Pulmonary artery endothelial cell (primary cell): Measurements from ENCODE around the gene CACNA1F. TPM values are rescaled to one million over a fixed set of nuclear protein-coding genes. Genes with fewer than 3 reads are reported as not detected.

Experiments
- DNase-seq: peaks from one replicate; pipeline ENCODE4 v3.0.0-alpha.2; 2011; ENCODE audit warnings: low read depth, low spot score
- total RNA-seq: library from RNA; depleted of rRNA; stranded (reverse); fragments of >200 nt; gene quantifications from 2 replicates; pipeline ENCODE4 v1.2.3, GENCODE V29; 2014

Gene CACNA1F
- total RNA-seq, 1 donor from 2014 or later = not detected

DNA sequence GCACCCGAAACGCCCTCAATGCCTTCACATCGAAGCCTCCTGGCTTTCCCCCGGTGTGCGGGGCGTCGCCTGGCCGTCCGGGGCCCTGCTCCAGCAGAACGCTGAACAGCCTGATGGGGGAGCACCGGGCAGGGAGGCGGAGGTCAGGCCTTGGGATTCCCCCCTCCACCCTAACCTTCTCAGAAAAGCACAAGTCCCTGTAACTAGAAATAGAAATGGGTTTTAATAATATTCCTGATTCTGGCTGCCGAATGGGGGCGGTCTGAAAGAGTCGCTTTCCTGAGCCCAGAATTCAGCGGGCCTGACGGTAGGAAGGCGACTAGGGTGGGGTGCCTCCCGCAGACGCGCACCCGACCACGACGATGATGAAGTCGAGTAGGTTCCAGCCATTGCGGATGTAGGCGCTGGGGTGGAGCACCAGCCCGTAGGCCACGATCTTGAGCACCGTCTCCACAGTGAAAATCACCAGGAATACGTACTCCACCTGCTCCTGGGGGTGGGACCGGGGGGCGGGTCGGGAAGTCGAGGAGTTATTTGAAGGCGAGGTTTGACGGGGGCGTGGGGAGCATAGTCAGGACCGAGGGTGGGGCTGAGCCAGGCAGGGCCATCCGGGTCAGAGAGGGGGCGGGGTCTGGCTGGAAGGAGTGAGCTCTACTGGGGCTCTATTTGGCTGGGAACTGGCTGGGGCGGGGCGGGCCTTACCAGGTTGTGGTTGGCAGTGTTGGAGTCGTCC is 2.5 kb downstream of the CACNA1F start:
- DNase-seq = no peak

DNA sequence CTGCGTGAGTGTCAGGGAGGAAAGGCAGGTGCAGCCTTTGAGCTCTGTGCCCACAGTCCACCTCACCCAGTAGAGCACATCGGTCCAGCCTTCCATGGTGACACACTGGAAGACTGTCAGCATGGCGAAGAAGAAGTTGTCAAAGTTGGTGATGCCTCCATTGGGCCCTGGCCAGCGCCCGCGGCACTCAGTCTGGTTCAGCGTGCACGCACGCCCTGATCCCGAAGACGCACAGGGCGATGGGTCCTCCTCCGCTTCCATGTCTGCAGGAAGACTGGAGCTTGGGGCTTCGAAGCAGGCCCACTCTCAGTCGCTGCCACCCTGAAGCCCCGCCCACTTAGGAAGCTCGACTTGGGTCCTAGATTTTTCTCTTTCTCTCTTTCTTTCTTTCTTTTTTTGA is 5.0 kb downstream of the CACNA1F start:
- no peak for DNase-seq

DNA sequence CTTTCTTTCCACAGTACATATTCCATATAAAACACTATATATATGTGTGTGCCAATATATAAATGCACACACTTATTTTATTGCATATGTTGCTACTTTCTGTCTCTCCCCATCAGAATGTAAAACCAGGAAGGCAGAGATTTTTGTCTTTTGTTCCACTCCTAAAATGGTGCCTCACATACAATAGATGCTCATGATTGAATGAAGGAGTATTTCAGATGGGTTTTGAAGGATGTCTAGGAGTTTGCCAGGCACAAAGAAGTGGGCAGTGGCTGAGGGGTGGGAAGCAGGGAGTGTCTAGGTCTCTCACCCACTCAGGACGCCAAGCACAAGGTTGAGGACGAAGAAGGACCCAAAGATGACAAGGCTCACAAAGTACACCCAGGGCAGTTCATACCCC is 5.4 kb downstream of the CACNA1F start:
- DNase-seq = no peak

DNA sequence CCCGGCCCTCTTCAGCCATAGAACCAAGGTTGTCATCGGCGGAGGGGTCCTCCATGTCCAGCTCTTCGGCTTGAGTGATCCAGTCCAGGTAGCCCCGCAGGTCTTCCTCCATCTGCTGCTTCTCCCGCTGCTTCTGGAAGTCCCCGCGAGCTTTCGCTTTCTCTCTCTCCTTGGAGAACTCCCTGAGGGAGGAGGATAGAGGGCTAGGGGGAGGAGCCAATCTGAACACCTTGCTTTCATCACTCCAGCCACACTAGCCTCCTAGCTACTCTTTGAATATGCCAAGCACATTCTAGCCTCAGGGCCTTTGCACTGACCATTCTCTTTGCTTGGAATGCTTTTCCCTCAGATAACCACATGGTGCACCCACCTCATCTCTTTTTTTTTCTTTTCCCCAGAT is 6.2 kb downstream of the CACNA1F start:
- DNase-seq = no peak

DNA sequence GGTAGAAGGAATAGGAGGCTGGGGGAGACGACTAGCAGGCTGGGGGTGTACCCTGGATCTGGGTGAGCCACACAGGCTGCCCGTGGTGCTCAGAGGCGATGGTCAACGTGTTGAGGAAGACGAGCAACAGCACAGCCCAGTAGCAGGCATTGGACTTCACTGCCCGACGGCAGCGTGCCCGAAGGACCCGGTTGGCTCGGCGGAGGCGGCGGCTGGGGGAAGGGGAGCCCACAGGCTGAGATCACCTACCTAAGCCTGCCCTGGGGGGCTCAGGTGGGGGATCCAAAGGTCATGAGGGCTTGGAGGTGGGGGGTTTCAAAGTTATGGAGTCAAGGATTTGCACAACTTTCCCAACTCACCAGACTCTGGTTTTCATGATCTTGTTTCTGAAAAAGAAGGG is 7.3 kb downstream of the CACNA1F start:
- no peak for DNase-seq

DNA sequence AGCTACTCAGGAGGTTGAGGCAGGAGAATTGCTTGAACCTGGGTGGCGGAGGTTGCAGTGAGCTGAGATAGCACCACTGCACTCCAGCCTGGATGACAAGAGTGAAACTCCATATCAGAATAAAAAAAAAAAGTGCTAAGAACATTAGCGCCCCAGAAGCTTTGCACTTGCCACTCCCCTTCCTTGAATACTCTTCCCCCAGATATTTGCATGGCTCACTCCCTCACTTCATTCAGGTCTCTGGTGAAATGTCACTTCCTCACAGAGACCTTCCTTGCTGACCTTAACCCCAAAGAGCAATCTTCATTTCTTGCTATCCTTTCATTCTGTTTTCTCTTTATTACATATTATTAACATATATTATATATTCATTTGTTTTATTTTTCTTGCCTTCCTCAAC is 11.3 kb downstream of the CACNA1F start:
- DNase-seq = no peak

DNA sequence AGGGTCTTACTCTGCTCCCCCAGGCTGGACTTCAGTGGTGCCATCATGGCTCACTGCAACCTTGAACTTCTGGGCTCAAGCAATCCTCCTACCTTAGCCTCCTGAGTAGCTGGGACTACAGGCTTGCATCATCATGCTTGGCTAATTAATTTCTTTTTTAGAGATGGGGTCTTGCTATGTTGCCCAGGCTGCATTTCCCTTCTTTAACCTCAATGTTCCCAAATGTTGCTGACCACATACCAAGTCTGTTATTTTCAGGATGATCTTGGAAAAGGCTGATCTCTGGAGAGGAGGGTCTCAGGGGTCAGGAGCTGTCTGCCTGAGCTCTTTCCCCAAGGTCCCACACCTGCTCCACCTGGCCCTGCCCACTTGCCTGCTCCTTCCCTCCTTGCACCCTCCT is 13.0 kb downstream of the CACNA1F start:
- no peak for DNase-seq

DNA sequence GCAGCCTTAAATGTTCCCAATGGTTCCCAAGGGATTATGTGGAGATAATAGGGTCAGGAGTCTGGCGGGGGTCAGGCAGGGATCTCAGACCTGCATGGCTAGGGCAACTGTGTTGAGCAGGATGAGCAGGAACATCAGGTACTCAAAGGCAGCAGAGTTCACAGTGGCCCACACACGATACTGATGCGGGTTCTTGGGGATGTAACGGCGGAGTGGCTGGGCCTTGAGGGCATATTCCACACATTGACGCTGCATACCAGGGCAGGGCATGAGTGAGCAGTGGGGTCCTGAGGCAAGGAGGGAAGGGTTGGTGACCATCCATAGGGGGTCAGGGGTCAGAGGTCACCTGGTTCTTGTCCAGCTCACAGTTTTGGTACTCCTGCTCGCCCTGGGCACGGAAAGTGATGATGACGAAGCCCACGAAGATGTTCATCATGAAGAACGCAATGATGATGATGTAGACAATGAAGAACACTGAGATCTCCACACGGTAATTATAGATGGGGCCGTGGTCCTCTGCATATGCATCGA is 18.1 kb downstream of the CACNA1F start:
- no peak for DNase-seq

DNA sequence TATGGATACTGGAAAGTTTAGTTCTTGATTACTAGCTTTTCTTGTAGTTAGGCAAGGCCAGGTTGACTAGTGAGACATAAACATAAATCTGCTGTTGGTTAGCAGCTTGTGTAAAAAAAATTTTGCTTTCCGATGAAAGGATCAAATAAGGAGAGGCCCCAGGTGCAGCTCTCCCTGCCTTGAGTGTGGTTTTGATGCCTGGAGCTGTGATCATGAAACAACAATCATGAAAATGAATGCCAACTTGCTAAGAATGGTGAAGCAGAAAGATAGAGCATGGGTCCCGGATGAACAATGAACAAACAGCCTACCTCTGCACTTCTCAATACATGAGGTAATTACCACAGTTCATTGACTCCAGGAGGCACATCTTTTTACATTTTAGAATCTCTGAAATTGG is 18.7 kb downstream of the CACNA1F start:
- no peak for DNase-seq

DNA sequence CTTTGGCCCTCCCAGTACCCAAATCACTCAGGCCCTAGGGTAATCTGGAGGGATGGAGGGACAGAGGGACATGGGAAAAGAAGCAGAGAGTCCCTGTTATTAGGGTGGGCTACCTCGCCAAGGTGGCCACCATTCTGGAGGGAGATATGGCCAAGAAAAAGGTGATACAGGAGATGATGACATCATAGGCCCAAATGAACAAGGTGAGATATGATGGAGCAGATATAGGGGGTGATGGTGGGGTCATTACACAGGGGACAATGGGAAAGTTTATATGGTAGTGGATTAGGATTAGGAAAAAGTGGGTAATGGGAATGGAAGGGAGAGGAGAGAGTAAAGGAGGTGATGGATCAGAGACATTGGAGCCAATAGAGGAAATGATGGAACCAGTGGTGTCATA is 20.3 kb downstream of the CACNA1F start:
- no peak for DNase-seq

DNA sequence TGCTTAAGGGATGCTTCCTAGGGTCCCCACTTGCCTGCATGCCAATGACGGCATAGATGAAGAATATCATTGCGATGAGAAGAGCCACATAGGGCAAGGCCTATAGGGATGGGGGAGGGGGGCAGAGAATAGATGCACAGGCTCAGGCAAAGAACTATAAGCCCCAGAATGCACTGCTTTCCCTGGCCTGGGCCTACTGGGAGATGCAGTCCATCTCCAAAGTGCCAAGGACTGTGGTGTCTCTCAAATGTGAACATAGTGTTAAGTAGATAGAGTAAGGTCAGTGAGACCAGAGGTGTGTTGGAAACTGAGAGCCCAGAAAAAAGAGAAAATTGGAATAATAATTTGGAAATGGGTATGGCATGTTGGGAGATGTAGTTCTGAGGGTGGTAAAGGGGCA is 20.9 kb downstream of the CACNA1F start:
- DNase-seq = no peak

DNA sequence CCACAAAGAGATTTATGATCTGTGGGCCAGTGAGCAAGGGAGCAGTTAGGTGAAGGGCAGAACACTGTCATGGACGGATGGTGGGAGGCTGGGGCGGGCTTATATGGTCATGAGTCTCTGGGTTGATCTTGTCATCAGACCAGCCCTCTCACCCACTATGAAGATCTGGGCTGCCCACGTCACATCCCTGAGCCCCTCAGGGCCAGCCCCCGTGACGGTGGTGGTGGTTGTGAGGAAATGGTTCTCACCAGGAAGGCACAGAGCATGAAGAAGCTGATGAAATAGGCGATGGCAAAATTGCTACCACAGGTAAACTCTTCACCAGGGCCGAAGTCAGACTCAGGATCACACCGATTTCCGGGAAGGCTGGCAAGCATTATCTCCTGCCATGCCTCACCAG is 22.1 kb downstream of the CACNA1F start:
- no peak for DNase-seq

DNA sequence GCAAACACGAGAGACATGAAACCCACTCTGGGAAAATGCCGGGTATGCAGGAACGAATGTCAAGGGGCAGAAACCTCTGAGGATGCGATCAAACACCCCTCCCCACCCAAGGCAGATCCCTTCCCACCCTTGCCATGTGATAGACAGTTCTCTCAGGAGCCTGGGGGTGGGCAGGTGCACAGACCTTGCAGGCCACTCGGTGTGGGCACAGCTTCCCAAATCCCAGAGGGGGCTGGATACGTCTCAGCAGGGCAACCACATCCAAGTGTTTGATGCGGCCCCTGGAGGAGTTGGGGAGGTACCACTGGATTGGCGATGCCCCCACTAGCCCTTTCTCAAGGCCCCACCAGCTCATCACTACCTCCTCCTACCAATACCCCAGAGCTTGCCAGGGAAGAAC is 22.7 kb downstream of the CACNA1F start:
- no peak for DNase-seq

DNA sequence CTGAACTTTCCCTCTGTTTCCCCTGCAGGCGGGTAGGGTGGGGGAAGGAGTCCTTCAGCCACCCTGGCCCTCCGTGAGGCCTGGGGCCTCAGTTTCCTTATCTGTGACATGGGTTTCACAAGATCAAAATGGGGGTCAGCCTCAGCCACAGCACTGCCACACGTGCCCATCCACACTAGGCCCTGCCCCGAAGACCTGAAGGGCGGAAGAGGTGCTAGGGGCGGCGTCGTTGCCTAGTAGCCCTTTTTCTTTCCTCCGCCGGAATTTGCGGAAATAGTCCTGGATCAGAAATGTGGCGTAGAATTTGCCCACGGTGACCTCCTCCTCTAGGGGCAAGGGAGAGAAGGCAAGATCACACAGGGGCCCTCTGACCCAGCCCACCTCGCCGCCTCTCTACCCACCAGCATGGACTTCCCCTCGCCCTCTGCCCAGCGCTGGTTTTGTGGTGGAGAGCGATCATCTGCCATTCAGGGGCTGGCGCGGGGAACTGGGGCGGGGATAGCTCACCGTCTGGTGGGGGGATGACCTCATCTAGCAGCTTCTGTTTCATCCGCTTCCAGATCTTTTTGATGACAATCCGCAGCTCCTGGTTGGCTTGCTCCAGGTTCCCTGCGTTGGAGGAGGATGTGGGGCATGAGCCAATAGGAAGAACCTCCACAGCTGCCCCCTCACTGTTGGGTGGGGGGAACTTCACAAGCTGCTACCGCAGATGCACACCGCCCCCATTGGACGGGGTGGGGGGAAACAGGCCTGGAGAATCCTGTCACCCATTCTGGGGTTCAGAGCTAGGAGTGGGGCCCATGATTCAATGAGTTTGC is 23.5 kb downstream of the CACNA1F start:
- DNase-seq = no peak

DNA sequence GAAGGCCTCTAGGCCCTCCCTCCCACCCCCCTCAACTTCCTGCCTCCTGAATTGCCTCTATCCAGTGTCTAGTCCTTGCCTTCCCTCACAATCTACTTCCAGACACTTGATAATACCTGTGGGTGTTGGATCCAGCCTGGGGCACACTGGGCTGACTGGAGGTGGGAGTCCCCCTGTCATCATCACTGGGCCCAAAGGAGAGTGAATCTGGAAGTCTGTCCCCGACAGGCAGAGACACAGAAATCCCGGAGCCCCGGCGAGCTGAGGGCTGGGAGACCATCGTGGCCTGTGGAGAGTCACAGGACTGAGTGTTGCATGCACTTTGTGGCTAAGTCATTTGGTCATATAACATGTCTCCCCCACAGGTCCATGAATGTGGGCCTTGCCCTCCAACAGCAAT is 24.7 kb downstream of the CACNA1F start:
- no peak for DNase-seq

DNA sequence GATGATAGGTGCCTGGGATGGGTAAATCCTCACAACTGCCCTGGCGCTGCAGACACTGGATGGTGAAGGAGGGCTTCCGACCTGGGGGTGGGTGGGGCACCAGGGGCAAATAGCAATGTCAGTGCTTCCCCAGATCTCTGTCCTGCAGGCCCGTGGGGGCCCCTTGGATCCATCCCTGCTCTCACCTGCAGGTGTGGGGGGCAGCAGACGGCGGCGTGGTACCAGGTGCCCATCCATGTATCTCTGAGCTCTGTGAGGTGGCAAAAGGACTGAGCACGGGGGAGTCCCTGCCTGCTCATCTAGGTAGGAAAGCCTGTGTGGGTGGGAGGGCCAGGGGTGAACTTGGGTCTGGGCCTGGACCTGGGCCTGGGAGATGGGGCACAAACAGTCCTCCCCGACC is 26.6 kb downstream of the CACNA1F start:
- no peak for DNase-seq

DNA sequence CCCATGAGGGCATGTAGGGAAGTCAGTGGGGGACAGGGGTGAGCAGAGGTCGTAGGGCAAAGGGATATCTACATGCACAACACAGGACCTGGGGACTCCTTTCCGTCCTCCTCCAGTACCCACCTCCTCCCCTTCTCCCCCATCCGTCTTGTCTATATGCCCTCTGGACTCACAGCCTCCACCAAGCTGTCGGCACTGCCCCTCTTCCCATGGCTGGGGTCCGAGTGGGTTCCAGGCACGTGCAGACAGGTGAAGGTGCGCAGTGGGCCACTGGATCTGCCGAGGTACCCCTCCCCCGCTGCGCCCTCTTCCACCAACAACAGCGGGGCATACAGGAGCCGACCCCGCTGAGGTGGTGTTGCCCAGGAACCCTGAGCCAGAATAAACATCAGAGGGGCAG is 27.7 kb downstream of the CACNA1F start:
- no peak for DNase-seq

DNA sequence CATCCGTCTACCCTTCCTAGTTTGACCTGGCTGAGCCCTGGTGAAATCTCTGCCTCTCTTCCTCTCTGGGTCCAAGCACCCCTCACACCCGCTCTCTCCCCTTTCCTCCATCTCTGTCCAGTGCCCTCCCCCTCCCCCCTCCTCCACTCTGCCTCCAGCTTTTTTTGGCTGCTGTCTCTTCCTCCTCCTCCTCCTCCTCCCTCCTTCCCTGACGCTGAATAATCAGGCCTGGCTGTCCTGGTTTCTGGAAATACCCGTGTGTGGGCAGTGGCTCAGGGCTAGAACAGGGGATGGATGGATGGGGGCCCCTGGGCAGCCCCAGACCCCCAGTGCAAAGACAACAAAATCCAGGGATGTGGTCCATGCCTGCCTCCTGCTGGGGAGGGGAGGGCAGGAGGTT is 28.4 kb downstream of the CACNA1F start:
- DNase-seq = no peak

DNA sequence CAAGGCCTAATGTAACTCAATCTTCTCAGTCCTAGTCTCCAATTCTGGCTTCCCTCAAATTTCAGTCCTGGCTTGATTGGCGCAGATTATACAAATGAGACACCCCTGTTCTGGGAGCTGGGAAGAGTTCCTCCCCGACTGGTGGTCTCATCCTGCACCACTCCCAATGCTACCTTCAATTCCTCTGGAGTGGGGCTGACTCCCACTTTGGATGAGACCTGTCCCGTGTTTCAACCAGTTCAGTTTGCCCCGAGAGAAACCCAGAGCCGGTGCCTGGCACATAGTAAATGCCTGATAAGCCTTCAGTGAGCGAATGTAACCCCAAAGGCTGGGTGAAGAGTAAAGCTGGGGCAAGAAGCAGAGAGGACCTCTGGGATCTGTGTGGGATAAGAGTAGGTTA is 29.1 kb downstream of the CACNA1F start:
- DNase-seq = no peak

DNA sequence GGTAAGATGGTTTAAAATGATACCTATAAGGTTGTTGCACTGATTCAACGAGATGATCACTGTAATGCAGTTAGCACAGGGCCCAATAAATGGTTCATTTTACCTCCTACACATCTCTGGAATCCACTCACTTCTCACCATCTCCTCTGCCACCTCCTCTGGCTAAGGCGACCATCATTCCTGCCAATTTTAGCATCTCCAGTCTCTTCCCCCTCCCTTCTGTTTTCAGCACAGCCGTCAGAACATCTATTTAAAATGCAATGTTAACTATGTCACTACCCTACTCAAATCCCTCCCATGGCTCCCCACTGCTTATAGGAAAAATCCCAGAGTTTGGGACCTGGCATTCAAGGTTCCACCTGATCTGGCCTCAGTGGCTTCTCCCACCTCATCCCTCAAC is 29.6 kb downstream of the CACNA1F start:
- no peak for DNase-seq

DNA sequence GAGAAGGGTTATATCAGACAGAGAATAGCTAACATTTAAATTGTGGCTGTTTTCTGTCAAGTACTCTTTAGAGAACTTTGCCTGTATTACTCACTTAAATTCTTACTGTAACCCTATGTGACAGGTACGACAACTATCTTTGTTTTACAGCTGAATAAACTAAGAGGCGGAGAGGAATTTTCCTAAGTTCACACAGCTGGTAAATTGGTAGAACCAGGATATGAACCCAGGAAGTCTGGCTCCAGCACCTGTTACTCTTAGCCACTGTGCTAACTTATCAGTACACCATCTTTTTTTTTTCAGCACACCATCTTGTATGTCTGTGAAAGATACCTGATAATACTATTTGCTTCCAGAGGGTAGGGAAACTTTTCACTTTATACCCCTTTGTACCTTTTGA is 31.1 kb downstream of the CACNA1F start:
- DNase-seq = no peak

DNA sequence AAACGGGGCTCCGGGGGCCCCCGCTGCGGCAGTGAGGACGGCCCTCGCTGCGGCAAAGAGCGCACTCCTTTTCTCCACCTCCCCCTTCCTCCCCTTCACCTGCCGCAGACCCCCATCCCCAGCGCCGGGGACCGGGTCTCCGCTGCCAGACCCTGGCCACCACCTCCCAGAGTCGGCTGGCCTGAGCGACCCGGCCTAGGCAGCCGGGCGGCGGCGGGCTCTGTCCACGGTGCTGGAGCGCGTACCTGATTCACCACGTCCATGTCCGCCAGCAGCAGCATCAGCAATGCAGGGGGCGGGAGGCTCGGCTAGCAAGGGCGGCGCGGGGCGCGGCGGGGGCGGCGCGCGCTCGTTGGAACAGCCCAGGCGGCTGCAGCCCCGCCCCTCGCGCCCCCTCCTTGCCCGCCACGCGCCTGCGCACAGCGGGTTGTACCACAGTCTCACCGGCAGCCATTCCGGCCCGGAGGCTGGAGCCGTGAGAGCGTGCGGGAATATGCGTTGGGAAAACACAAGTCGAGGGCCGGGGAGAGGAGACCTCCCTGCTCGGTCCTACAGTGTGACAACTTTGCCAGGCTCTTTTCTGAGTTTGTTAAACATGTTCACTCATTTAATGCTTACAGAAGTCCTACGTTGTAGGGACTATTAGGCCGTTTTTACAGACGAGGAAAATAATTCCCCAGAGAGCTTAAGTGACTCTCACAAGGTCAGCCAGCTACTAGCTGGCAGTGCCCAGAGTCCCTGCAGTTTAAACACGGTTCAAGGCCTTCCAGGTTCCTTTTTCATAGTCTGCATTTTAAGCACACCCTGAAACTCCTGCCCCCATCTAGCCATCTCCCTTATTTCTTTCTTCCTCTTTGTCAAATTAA is 33.0 kb downstream of the CACNA1F start, which contains the start of gene SYP:
Gene SYP, minus strand, starts transcription at position 288 of the 866 bp plus-strand sequence. Its CDS starts 7 bp downstream, at position 281.
- peak; percentile 45 for DNase-seq
